ENCODE measurements around the gene FASTK.

FASTK gene

GRCh38 chr7:151094675-151095074, 14.1 kb upstream of the FASTK start:
- no peak for DNase-seq (ENCODE audit: insufficient read length, low spot score)
- TF ChIP-seq CTCF (IDR thresholded peaks at IDR 0.05; ENCODE audit: insufficient read depth, missing control alignments), result no peak
- FAIRE-seq, result no peak

GRCh38 chr7:151093748-151094147, 13.1 kb upstream of the FASTK start:
- DNase-seq (ENCODE audit: insufficient read length, low spot score), result no peak
- no peak for FAIRE-seq
- TF ChIP-seq CTCF (IDR thresholded peaks at IDR 0.05; ENCODE audit: insufficient read depth, missing control alignments), result no peak

GRCh38 chr7:151091988-151092387, 11.4 kb upstream of the FASTK start:
- DNase-seq (ENCODE audit: insufficient read length, low spot score) (no peak), FAIRE-seq (no peak)
- no peak for TF ChIP-seq CTCF (IDR thresholded peaks at IDR 0.05; ENCODE audit: insufficient read depth, missing control alignments)

- no peak for FAIRE-seq
- no peak for DNase-seq (ENCODE audit: insufficient read length, low spot score)
- TF ChIP-seq CTCF (IDR thresholded peaks at IDR 0.05; ENCODE audit: insufficient read depth, missing control alignments), result peak; percentile 41
These were observed 10.8 kb upstream of the FASTK start for GRCh38 chr7:151091431-151091830.

- TF ChIP-seq CTCF (IDR thresholded peaks at IDR 0.05; ENCODE audit: insufficient read depth, missing control alignments), result no peak
- DNase-seq (ENCODE audit: insufficient read length, low spot score) (no peak), FAIRE-seq (no peak)
These were observed 10.4 kb upstream of the FASTK start for GRCh38 chr7:151091003-151091402.

- DNase-seq (ENCODE audit: insufficient read length, low spot score), result no peak
- no peak for FAIRE-seq
- no peak for TF ChIP-seq CTCF (IDR thresholded peaks at IDR 0.05; ENCODE audit: insufficient read depth, missing control alignments)
These were observed 9.5 kb upstream of the FASTK start for GRCh38 chr7:151089893-151090730.

Measured in D721Med (cell line).